Measurements from ENCODE around the gene PIM1.

DNA sequence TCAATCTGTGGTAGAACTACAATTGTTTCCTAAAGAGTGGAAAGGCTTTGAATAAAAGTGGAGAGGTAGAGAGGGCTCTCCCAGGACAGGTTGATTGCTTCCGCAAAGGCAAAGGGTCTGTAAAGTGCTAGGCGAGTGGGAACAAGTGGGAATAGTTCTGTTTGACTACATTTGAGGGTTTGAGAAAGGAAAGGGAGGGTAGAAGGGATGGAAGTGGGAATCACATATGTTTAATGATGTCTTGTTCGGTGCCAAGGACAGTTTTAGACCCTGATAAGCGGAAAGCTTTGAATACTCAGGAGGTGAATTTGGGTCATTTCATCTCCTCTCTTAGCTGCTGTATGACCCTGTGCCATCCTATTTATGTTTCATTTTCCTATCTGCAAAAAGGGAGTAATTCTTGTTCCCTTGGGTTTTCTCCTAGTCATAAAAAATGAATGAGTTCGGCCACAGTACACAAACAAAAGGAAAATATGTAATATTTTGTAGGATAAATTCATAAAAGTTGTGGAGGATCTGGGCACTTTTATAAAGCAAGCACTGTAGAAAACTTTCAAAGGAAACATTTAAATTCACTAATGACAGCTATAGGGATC is 1.7 kb upstream of the PIM1 start:
- TF ChIP-seq CTCF (IDR thresholded peaks at IDR 0.05) (no peak), POLR2A (IDR thresholded peaks at IDR 0.05) (no peak)

All from right lobe of liver (tissue), 4 donors.